Activated CD8-positive, alpha-beta memory T cell treated with anti-CD3 and anti-CD28 coated beads, Interleukin-2, amount 50 U/mL, for 24 hours (primary cell): ENCODE results near the gene SESTD1.
"Not testable (repeated sequence)": the region's sequence is repeated elsewhere in the genome, so short reads cannot be mapped to it uniquely, and the experiment has no call there.

Experiments
- DNase-seq: peaks from one replicate; pipeline ENCODE4 v3.0.0-alpha.2; 2020; ENCODE audit errors: extremely low read depth

SESTD1 gene

GRCh38 chr2:179237209-179237946, 27.3 kb downstream of the SESTD1 start:
- DNase-seq = no peak

GRCh38 chr2:179235463-179236108, 29.0 kb downstream of the SESTD1 start:
- no peak for DNase-seq

GRCh38 chr2:179234658-179235240, 29.9 kb downstream of the SESTD1 start:
- no peak for DNase-seq

- DNase-seq = no peak
Measured at GRCh38 chr2:179233626-179234430, 30.8 kb downstream of the SESTD1 start.

- DNase-seq = no peak
Measured at GRCh38 chr2:179233083-179233490, 31.5 kb downstream of the SESTD1 start.

- DNase-seq = no peak
Measured at GRCh38 chr2:179226961-179227259, 37.7 kb downstream of the SESTD1 start.

- no peak for DNase-seq
Measured at GRCh38 chr2:179226203-179226960, 38.2 kb downstream of the SESTD1 start.

GRCh38 chr2:179224361-179224760, 40.3 kb downstream of the SESTD1 start:
- no peak for DNase-seq

GRCh38 chr2:179222076-179222475, 42.6 kb downstream of the SESTD1 start:
- DNase-seq = no peak

GRCh38 chr2:179218848-179219594, 45.6 kb downstream of the SESTD1 start:
- no peak for DNase-seq

- DNase-seq = not testable (repeated sequence)
Measured at GRCh38 chr2:179214671-179215070, 50.0 kb downstream of the SESTD1 start.

GRCh38 chr2:179211355-179211754, 53.3 kb downstream of the SESTD1 start:
- no peak for DNase-seq

GRCh38 chr2:179208277-179208676, 56.4 kb downstream of the SESTD1 start:
- not testable (repeated sequence) for DNase-seq

- no peak for DNase-seq
Measured at GRCh38 chr2:179207047-179207446, 57.6 kb downstream of the SESTD1 start.

GRCh38 chr2:179201869-179202268, 62.8 kb downstream of the SESTD1 start:
- DNase-seq = no peak

GRCh38 chr2:179195926-179196590, 68.6 kb downstream of the SESTD1 start:
- not testable (repeated sequence) for DNase-seq

- DNase-seq = no peak
Measured at GRCh38 chr2:179195141-179195540, 69.5 kb downstream of the SESTD1 start.

- no peak for DNase-seq
Measured at GRCh38 chr2:179193759-179194394, 70.8 kb downstream of the SESTD1 start.

GRCh38 chr2:179191110-179191509, 73.5 kb downstream of the SESTD1 start:
- DNase-seq = no peak

GRCh38 chr2:179186126-179186525, 78.5 kb downstream of the SESTD1 start:
- no peak for DNase-seq
